HepG2 (cell line): ENCODE measurements around the gene RIPOR3. TPM values are rescaled to one million over a fixed set of nuclear protein-coding genes. Genes with fewer than 3 reads are reported as not detected.
A peak's percentile ranks its signal among the peaks of the same experiment; 100 is the strongest.

Experiments used
- ATAC-seq: fragments of 200-7000 bp; cut with Tn5 transposase; 3 replicates; pipeline ENCODE4 v1.9.1; 2020; ENCODE audit warnings: mild to moderate bottlenecking, moderate library complexity
- BruUV-seq: library from RNA; stranded (reverse); fragments of 400-500 nt; replicated peaks from 2 replicates; lab custom pipeline; 2021; lab: Mats Ljungman, UMichigan
- CTCF ChIA-PET: fragments of 300-600 bp; formaldehyde crosslinking; extraction: SDS; loops from one replicate; lab custom pipeline; 2021; ENCODE audit warnings: low total read pairs, inconsistent platforms, low intra/inter-chr PET ratio; lab: Yijun Ruan, JAX
- POLR2A ChIA-PET: fragments of 350-600 bp; sonication (Branson Sonifier 250); formaldehyde crosslinking; loops from one replicate; lab custom pipeline; 2020; ENCODE audit warnings: antibody characterized with exemption, inconsistent platforms; lab: Yijun Ruan, JAX
- DNase-seq: peaks from one replicate; pipeline ENCODE4 v3.0.0-alpha.2; 2015; ENCODE audit warnings: low spot score
- FAIRE-seq: peaks from 3 replicates; lab custom pipeline; 2011; peaks lifted over from hg19 to GRCh38; lab: Jason Lieb, UNC
- H2AFZ ChIP-seq: one replicate; pipeline ENCODE4 v1.6.1; 2011; ENCODE audit warnings: low read length, inconsistent platforms
- H3K27ac ChIP-seq: fragments of 300-600 bp; 3 replicates; pipeline ENCODE4 v1.8.0; 2011; ENCODE audit warnings: mixed run types, mild to moderate bottlenecking, mixed read lengths, low read length, inconsistent platforms; ENCODE audit not compliant: insufficient read depth; ENCODE audit errors: extremely low read length
- H3K27me3 ChIP-seq, 2 experiments: fragments of 200-600 bp in 1 of 2; 2 replicates in 1 of 2; 3 replicates in 1 of 2; pipeline versions ENCODE4 v1.6.0 to v1.8.0; 2011; ENCODE audit warnings: low read length in 2 of 2, mild to moderate bottlenecking in 2 of 2, moderate library complexity in 2 of 2, inconsistent platforms in 1 of 2; ENCODE audit not compliant: insufficient read depth in 2 of 2, control insufficient read depth in 1 of 2
- H3K36me3 ChIP-seq, 2 experiments: fragments of 200-600 bp in 1 of 2; replicated peaks in 1 of 2; 2 replicates in 1 of 2; 3 replicates in 1 of 2; pipeline versions ENCODE4 v1.5.1 to v1.8.0; 2011; ENCODE audit warnings: low read length in 2 of 2, inconsistent platforms in 1 of 2; ENCODE audit not compliant: insufficient read depth in 2 of 2, control insufficient read depth in 1 of 2
- H3K4me1 ChIP-seq: 2 replicates; pipeline ENCODE4 v1.5.1; 2012; ENCODE audit warnings: low read length, inconsistent platforms; ENCODE audit not compliant: insufficient read depth
- H3K4me2 ChIP-seq: 2 replicates; pipeline ENCODE4 v1.6.0; 2011; ENCODE audit warnings: low read depth, low read length, inconsistent platforms
- H3K4me3 ChIP-seq, 3 experiments: fragments of 200-600 bp in 1 of 3; sonication (generic), shearing (Covaris generic) in 1 of 3; replicated peaks in 1 of 3; 2 replicates each; pipeline ENCODE4 v1.5.1; 2011 to 2016; ENCODE audit warnings: low read length in 3 of 3, inconsistent platforms in 2 of 3, low read depth in 2 of 3, mild to moderate bottlenecking in 2 of 3, control low read depth in 1 of 3, mixed read lengths in 1 of 3; ENCODE audit not compliant: insufficient read depth in 1 of 3
- H3K79me2 ChIP-seq: one replicate; pipeline ENCODE4 v1.6.1; 2011; ENCODE audit warnings: low read length, inconsistent platforms; ENCODE audit not compliant: insufficient read depth
- H3K9ac ChIP-seq: 2 replicates; pipeline ENCODE4 v1.6.0; 2011; ENCODE audit warnings: mild to moderate bottlenecking, low read depth, low read length, inconsistent platforms; ENCODE audit not compliant: insufficient read depth
- H3K9me3 ChIP-seq: 2 replicates; pipeline ENCODE4 v1.5.1; 2012; ENCODE audit warnings: mild to moderate bottlenecking, low read length
- H4K20me1 ChIP-seq: 2 replicates; pipeline ENCODE4 v1.6.0; 2011; ENCODE audit warnings: inconsistent platforms, mild to moderate bottlenecking, low read length, moderate library complexity; ENCODE audit not compliant: insufficient read depth
- SKI ChIP-seq: fragments of 450-650 bp; IDR thresholded peaks from one replicate; pipeline ENCODE4 v1.6.1; 2018; ENCODE audit warnings: mild to moderate bottlenecking; ENCODE audit not compliant: partially characterized antibody
- SYNCRIP ChIP-seq: fragments of 200-400 bp; formaldehyde crosslinking; IDR thresholded peaks from 2 replicates; pipeline ENCODE4 v1.6.1; 2018; ENCODE audit warnings: mild to moderate bottlenecking, low read depth, low read length; ENCODE audit not compliant: insufficient read depth
- ZBTB33 ChIP-seq: sonication (generic); formaldehyde crosslinking; IDR thresholded peaks from 2 replicates; pipeline ENCODE4 v1.4.0; 2020; ENCODE audit warnings: missing genetic modification reagents
- ZSCAN9 ChIP-seq: IDR thresholded peaks from 2 replicates; pipeline ENCODE4 v1.6.1; 2016; ENCODE audit warnings: borderline replicate concordance
- WGBS: methylation state at CpG from one replicate; pipeline ENCODE4 v1.1.6; 2017; ENCODE audit warnings: low lambda C conversion rate; 5-methylcytosine and 5-hydroxymethylcytosine counted together
- in situ Hi-C: cut with HindIII; loops from 2 replicates; pipeline ENCODE4 v1.10.0; 2017; ENCODE audit warnings: low pct_unique_long_range_greater_than_20kb; ENCODE audit not compliant: extremely low pct_ligation_motif_present
- intact Hi-C: fragments of 100-400 bp; cut with micrococcal nuclease; formaldehyde crosslinking; loops from one replicate; pipeline ENCODE4 v1.10.0; 2022; ENCODE audit not compliant: unreplicated experiment
- polyA plus RNA-seq, 8 experiments: library from polyadenylated mRNA; depleted of rRNA in 3 of 8; stranded (reverse) in 7 of 8; unstranded in 1 of 8; fragments of >200 nt; fragmentation: Illumina TruSeq in 4 of 8; extraction: Trizol in 4 of 8; gene quantifications; 2 replicates each; pipeline versions ENCODE4 v1.2.1 to v1.2.3, GENCODE V29; 2011 to 2016; ENCODE audit warnings: low read depth in 4 of 8, missing spikeins in 1 of 8, mixed read lengths in 1 of 8; ENCODE audit not compliant: insufficient read depth in 1 of 8
- total RNA-seq, 5 experiments: library from RNA; depleted of rRNA; stranded (reverse); fragments of >200 nt; fragmentation: Illumina TruSeq; extraction: Trizol; gene quantifications; 2 replicates each; pipeline ENCODE4 v1.2.3, GENCODE V29; 2016; ENCODE audit warnings: low read depth in 1 of 5
- TF ChIP-seq, protein P1 (sequence below): sonication (generic); formaldehyde crosslinking; IDR thresholded peaks from 2 replicates; pipeline ENCODE4 v1.9.0; 2021; ENCODE audit warnings: missing genetic modification reagents, borderline replicate concordance

The RIPOR3 gene
- total and polyA plus RNA-seq, 2 of the 13 experiments (the other 11 are each of a cell fraction or from before 2014, with no cell fraction given): 0.18 TPM; not detected in 1

- TF ChIP-seq, protein P1, sequence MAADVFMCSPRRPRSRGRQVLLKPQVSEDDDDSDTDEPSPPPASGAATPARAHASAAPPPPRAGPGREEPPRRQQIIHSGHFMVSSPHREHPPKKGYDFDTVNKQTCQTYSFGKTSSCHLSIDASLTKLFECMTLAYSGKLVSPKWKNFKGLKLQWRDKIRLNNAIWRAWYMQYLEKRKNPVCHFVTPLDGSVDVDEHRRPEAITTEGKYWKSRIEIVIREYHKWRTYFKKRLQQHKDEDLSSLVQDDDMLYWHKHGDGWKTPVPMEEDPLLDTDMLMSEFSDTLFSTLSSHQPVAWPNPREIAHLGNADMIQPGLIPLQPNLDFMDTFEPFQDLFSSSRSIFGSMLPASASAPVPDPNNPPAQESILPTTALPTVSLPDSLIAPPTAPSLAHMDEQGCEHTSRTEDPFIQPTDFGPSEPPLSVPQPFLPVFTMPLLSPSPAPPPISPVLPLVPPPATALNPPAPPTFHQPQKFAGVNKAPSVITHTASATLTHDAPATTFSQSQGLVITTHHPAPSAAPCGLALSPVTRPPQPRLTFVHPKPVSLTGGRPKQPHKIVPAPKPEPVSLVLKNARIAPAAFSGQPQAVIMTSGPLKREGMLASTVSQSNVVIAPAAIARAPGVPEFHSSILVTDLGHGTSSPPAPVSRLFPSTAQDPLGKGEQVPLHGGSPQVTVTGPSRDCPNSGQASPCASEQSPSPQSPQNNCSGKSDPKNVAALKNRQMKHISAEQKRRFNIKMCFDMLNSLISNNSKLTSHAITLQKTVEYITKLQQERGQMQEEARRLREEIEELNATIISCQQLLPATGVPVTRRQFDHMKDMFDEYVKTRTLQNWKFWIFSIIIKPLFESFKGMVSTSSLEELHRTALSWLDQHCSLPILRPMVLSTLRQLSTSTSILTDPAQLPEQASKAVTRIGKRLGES: no peak
- TF ChIP-seq SYNCRIP: no peak
- no peak for TF ChIP-seq SKI
These were observed 35.8 kb upstream of the RIPOR3 start (continued) for GRCh38 chr20:50726955-50727791.

- Histone ChIP-seq H4K20me1 (no peaks in the 10 kb centered on the region), H3K36me3 (no peaks in the 10 kb centered on the region)
- TF ChIP-seq ZSCAN9 (CRISPR knock-in tag) (no peak), ZBTB33 (CRISPR knock-in tag) (0 out of 2 replicates have a peak, but pooled peaks have one; percentile 30)
- TF ChIP-seq, all 625 proteins: peak for 1
- CTCF ChIA-PET: no interaction called here
- DNase-seq: no peak
- no peak overlapping the region for H3K9ac ChIP-seq
- H3K79me2 ChIP-seq: no peaks in the 10 kb centered on the region
- POLR2A ChIA-PET: no interaction called here
- intact Hi-C loops (loop anchor here (5.0 kb wide), 1 partner anchor 78 kb away; no protein-coding TSS in a partner anchor), in situ Hi-C loops (loop anchor here (25.0 kb wide), 1 partner anchor 88 kb away; no protein-coding TSS in a partner anchor)
- no peak overlapping the region for H3K4me2 ChIP-seq
- H3K4me1 ChIP-seq: peaks cover 78% of the 10 kb centered on the region
- no peak overlapping the region for H3K27ac ChIP-seq
- no peaks in the 10 kb centered on the region for H3K9me3 ChIP-seq
- BruUV-seq: no TSS peak
- H2AFZ ChIP-seq: no peak overlapping the region
- H3K27me3 ChIP-seq: no peaks in the 10 kb centered on the region; a peak in 1 of 5 replicates
- H3K4me3 ChIP-seq: no peak overlapping the region
- no peak for ATAC-seq
- 85% methylated on average over 10 of the region's 10 CpGs for WGBS
- FAIRE-seq: no peak
These were observed 34.3 kb upstream of the RIPOR3 start for GRCh38 chr20:50725724-50726005.
